GM18868 (cell line): ENCODE measurements around the gene KRTAP4-7.
"Not testable (repeated sequence)": the region's sequence is repeated elsewhere in the genome, so short reads cannot be mapped to it uniquely, and the experiment has no call there.

Source experiments
- ATAC-seq: cut with Tn5 transposase; IDR thresholded peaks from one replicate; pipeline ENCODE4 v1.9.1; 2021; ENCODE audit warnings: mild to moderate bottlenecking, moderate library complexity; ENCODE audit not compliant: unreplicated experiment

Gene KRTAP4-7

DNA sequence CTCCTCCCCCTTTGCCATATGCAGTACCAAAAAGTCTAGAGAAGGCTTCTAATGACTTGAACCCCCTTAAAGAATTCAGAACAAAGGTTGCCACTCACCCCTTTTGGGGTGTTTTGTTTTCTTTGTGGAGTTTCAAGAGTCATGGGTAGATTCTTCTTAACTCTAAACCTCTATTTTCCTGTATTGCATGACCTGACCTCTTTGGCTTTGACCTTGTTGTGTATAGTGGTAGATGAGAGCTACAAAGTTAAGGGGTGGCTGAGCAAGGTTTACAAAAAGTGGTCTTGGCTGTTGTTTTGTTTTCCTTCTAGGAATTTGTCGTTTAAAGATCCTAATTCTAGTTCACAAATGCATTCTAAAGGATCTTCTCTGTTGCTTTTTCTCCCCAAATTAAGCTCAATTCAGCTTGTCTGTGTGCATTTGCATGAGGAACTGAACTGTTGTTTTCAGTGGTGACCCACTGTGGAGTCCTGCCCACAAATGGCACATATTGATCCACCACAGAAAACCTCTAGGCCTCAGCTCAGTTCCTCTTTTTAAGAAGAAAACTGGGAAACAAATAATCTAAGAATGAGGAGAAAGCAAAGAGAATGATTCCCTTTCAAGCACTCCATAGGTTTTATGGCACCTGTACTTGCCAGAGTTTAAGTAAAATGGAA, 24.9 kb downstream of the KRTAP4-7 start:
- not testable (repeated sequence) for ATAC-seq

DNA sequence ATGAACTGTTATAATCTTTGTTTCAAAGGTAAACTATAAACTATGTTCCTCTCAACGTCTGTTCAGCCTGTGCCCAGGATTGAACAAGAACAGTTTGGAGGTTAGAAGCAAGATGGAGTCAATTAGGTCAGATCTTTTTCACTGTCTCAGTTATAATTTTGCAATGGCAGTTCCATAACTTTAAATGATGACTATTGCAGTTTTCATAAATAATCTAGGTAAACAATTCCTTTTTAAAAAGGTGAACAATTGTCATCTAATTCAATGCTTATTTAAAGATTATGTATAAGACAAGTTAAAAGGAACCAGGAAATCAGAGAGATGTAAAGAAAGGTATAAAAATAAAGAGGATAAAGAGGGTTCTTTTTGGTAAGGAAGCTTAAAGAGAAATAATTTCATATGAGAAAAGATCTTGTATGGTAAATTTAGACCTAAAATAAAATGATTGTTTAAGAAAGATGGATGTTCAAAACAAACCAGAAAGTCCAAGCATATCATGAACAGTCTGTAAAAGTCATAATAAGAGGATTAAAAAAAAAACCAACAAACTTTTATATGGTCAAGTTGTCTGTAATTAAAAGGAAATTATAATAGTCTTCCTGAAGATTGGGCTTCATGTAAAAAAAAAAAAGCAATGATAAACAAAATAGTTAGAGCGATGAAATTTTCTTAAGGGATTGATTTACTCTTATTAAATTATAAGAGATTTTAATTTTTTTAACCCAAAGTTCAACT, 27.4 kb downstream of the KRTAP4-7 start:
- no peak for ATAC-seq

GRCh38 chr17:41116297-41116696, 32.3 kb downstream of the KRTAP4-7 start:
- no peak for ATAC-seq

GRCh38 chr17:41117846-41118386, 34.0 kb downstream of the KRTAP4-7 start, which contains the start of gene KRTAP4-11:
Gene KRTAP4-11 (minus strand): TSS chr17:41118373. CDS start chr17:41118315, 58 bp downstream.
- ATAC-seq: not testable (repeated sequence)

DNA sequence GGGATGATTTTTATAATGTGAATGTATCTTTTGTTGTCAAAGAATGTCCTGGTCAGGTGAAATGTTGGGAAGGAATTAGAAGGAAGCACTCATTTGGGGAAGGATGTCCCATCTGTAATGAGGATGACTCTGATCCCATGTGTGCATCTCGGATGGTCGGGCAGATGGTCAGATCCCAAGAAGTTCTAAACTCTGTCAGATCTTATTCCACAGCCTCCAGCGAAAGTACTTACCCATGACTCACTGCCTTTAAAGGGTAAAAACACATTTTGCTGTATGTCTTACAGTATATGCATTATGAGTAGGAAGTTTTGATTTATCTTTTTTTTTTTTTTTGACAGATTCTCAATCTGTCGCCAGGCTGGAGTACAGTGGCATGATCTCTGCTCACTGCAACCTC, 34.8 kb downstream of the KRTAP4-7 start:
- ATAC-seq: no peak

- not testable (repeated sequence) for ATAC-seq
Measured at GRCh38 chr17:41119696-41120690, 36.0 kb downstream of the KRTAP4-7 start.

DNA sequence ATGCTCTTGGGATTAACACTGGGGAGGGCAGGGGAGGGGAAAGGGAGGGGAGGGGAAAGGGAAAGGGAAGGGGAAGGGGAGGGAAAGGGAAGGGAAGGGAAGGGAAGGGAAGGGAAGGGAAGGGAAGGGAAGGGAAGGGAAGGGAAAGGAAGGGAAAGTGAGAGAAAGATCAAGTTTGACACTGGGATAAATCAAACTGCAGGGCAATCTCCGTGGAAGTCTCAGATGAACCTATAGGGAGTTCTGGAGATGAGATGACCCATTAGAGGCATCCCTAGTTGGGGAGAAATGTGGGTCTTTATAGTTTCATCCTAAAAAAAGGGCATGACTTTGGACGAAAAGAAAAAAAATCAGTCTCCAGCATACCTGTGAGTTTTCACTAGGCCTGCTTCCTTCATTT, 37.8 kb downstream of the KRTAP4-7 start:
- no peak for ATAC-seq

DNA sequence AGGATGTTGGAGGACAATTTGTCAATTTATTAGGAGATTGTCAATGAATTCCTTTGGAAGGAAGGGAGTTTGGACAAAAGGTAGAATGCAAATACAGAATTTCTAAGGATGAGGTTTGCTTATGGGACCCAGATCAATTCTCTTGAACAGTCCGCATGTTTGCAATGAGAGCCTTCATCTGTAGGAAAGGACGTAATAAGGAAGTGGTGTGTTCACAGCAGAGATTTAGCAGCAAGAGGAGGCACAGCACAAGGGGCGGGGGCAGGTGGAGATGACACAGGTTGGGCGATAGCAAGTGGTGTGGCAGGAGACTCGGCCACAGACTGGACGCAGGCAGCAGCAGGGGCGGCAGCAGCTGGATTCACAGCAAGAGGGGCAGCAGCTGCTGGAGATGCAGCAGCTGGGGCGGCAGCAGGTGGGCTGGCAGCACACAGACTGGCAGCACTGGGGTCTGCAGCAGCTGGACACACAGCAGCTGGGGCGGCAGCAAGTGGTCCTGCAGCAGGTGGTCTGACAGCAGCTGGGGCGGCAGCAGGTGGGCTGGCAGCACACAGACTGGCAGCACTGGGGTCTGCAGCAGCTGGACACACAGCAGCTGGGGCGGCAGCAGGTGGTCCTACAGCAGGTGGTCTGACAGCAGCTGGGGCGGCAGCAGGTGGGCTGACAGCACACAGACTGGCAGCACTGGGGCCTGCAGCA, 39.5 kb downstream of the KRTAP4-7 start:
- ATAC-seq: not testable (repeated sequence)

DNA sequence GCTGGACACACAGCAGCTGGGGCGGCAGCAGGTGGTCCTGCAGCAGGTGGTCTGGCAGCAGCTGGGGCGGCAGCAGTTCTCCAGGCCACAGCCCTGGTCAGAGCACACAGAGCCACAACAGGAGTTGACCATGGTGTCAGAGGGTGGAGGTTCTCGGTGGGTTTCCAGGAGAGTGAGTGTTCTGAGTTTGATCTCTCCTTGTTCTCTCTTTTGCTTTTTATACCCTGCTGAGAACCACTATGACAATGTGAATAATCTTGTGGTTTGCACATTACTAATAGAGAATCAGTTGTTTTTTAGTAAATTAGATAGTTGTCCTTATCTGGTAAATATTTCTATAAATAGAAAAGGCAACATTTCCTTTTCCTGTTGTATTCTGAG, 40.0 kb downstream of the KRTAP4-7 start, which contains the start of gene KRTAP4-12:
Gene KRTAP4-12 (minus strand): TSS at position 192 of the 381 bp plus-strand sequence. CDS start 60 bp downstream, at position 132.
- not testable (repeated sequence) for ATAC-seq

- ATAC-seq: no peak
Measured at GRCh38 chr17:41125064-41125463, 41.1 kb downstream of the KRTAP4-7 start.

GRCh38 chr17:41126412-41126811, 42.5 kb downstream of the KRTAP4-7 start:
- no peak for ATAC-seq

- ATAC-seq: no peak
Measured at GRCh38 chr17:41127371-41127770, 43.4 kb downstream of the KRTAP4-7 start.

DNA sequence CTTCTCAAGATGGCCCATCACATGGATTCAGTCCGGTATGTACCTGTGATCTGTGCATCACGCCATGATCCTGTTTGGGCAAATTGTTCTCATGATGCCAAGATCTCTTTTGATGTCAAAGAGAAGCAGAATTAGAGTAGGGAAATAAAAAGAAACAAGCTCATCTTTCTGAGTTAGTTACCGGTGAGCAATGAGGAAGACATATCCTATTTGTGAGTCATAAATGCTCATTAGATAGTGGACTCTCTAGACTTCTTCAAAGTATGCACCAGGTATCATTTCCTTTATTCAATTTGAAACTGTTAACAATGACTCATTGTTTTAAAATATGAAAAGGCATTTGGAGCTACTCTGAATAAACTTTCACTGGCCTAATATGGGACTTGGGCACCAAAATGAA, 48.0 kb downstream of the KRTAP4-7 start:
- ATAC-seq: no peak

DNA sequence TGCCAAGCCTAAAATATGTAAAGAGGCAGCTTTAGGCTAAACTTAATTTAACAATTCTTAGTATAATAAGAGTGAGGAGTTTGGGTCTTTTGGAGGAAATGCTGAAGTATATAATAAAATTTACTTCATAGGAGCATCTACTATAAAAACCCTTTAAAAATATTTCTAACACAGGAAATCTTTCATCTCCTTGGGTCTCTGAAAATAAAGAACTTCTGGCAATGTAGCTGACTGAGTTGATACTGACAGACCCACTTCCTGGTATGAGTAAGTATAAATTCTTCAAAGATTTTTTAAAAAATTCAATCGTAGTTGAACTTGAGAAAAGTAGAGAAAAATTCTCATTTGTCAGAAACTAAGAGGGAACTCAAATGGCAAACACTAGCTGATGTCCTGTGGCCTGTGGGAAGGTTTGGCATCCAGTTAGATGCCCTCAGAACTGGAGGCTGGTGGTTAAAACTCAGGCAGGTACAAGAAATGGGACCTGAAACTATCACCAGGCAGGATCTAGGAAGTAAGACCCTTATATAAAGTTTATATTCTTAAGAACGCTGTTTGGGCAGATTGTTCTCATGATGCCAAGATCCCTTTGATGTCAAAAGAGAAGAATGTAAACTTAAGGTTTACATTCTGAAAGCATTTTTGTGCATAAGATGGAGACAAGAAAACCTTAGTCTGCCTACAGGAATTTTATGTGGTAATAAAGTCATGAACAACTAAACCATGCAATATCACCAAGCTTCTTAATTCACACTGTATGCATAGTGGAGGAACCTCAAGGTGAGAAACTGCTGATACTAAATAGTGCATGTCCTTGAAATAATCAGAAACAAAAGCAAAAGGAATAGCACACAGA, 50.2 kb downstream of the KRTAP4-7 start:
- ATAC-seq: no peak
